ENCODE results near the gene CEL.
"Not testable (repeated sequence)": the region's sequence is repeated elsewhere in the genome, so short reads cannot be mapped to it uniquely, and the experiment has no call there.

- not testable (repeated sequence) for TF ChIP-seq CTCF, POLR2A (IDR thresholded peaks at IDR 0.05)
Measured at GRCh38 chr9:133061019-133061763, 590 bp upstream of the CEL start.

Measured in lower leg skin (tissue), 3 donors.